GM12891 (cell line): ENCODE data around the gene ZCCHC8.

Experiments
- POLR2A ChIP-seq: IDR thresholded peaks from 2 replicates; pipeline ENCODE4 v1.6.1; 2011; ENCODE audit warnings: low read depth, low read length, control low read depth
- POLR2AphosphoS5 ChIP-seq: IDR thresholded peaks from 2 replicates; pipeline ENCODE4 v1.6.1; 2011; ENCODE audit warnings: low read depth, low read length, control low read depth
- TAF1 ChIP-seq: IDR thresholded peaks from 2 replicates; pipeline ENCODE4 v1.6.1; 2011; ENCODE audit warnings: low read depth, low read length, control low read depth

DNA sequence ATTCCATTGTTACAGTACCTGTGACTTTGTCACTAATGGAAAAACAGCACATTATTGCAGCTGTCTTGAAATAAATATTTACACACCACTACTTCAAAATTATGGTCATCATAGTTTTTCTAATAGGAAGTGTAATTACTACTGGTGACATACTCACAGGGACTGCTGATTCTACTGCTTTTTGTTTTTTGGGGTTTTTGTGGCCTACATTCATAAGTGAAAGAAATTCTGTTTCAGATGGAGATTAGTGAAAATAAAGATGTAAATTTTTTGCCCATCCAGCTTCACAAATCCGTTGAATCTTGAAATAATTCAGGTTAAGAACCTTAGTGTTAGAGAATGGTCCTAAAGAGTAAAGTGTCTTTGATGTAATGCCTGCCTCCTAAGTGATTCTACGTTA lies 43.8 kb upstream of the ZCCHC8 start:
- TF ChIP-seq POLR2AphosphoS5, result no peak
- no peak for TF ChIP-seq POLR2A
- TF ChIP-seq TAF1, result no peak
